Measurements from ENCODE around the gene PRRG4.

Gene PRRG4

DNA sequence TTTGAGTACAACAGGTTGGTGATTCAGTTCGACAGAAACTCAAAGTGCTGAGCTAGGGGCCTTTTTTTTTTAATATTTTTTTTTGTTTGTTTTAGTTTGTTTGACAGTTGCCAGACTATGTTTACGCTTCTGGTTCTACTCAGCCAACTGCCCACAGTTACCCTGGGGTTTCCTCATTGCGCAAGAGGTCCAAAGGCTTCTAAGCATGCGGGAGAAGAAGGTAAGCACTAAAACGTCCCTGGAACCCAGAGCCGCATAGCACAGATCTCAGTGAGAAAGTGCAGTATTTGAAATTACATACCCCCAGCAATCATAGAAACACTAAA lies 649 bp downstream of the PRRG4 start:
- peak overlapping the region; percentile 59 for H3K4me3 ChIP-seq (ENCODE audit: low read length)
- no peak for TF ChIP-seq CTCF (conservative IDR thresholded peaks at IDR 0.05; ENCODE audit: low read depth, low read length)
- DNase-seq (ENCODE audit: low read depth): no peak

DNA sequence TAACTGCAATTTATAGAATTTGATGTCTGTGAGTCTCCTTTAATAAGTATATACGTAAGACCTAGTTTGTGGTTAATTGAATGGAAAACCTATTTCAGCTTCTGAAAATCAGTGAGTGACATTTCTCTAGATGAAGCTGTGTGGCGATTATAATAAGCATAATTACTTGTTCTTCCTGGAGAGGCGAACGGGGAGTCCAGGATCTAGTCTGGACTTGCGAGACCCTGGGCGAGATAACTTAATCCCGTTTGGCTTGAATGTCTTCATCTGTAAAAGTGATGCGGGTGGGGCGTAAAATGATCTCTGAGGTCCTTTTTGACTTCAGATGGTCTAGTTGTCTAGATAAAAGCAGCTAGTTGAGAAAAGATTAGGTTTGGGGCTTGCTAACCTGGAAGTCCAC lies 1.1 kb downstream of the PRRG4 start:
- DNase-seq (ENCODE audit: low read depth): no peak
- TF ChIP-seq CTCF (conservative IDR thresholded peaks at IDR 0.05; ENCODE audit: low read depth, low read length): no peak
- no peak overlapping the region for H3K4me3 ChIP-seq (ENCODE audit: low read length)

- DNase-seq (ENCODE audit: low read depth): no peak
- no peak for TF ChIP-seq CTCF (conservative IDR thresholded peaks at IDR 0.05; ENCODE audit: low read depth, low read length)
- no peak overlapping the region for H3K4me3 ChIP-seq (ENCODE audit: low read length)
These were observed 1.5 kb downstream of the PRRG4 start for GRCh38 chr11:32831221-32831620.

DNA sequence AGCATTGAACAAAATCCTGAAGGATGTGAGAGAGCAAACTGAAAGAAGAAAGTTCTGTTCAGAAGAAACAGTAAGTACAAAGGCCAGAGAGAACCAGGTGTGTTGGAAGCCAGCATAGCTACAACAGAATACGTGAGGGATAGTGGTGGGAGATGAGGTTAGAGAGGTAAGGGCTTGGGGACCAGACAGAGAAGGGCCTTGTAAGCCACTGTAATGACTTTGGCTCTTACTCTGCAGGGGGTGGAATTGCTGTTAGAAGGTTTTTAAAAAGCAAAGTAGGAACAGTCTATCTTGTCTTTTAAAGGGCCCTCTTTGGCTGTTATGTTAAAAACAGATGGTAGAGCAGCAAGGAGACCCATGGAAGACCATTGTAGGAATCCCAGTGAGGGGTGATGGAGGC lies 4.2 kb downstream of the PRRG4 start:
- no peak for TF ChIP-seq CTCF (conservative IDR thresholded peaks at IDR 0.05; ENCODE audit: low read depth, low read length)
- H3K4me3 ChIP-seq (ENCODE audit: low read length): no peak overlapping the region
- DNase-seq (ENCODE audit: low read depth): no peak

DNA sequence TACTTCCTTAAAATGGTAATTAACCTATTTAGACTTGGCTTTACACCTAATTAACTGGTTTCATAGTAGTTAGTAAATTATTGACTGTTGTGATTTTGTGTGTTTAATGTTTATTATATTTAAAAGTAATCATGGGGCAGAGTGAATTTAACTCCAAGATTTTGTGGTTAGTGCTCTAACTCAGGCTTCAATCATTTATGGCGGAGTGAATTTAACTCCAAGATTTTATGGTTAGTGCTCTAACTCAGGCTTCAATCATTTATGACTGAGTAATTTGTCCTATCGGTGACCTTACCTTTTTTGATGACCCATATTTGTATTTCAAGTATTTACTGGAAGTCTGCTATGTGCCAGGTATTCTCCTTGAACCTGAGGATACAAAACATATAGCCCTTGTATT lies 7.2 kb downstream of the PRRG4 start:
- no peak for DNase-seq (ENCODE audit: low read depth)
- no peak overlapping the region for H3K4me3 ChIP-seq (ENCODE audit: low read length)
- no peak for TF ChIP-seq CTCF (conservative IDR thresholded peaks at IDR 0.05; ENCODE audit: low read depth, low read length)

GRCh38 chr11:32838505-32839274 lies 9.0 kb downstream of the PRRG4 start:
- no peak for TF ChIP-seq CTCF (conservative IDR thresholded peaks at IDR 0.05; ENCODE audit: low read depth, low read length)
- H3K4me3 ChIP-seq (ENCODE audit: low read length): no peak overlapping the region
- DNase-seq (ENCODE audit: low read depth): no peak

- no peak overlapping the region for H3K4me3 ChIP-seq (ENCODE audit: low read length)
- DNase-seq (ENCODE audit: low read depth): no peak
- no peak for TF ChIP-seq CTCF (conservative IDR thresholded peaks at IDR 0.05; ENCODE audit: low read depth, low read length)
These were observed 9.6 kb downstream of the PRRG4 start for GRCh38 chr11:32839308-32839707.
